HCT116 (cell line): ENCODE measurements around the gene TSHZ1. TPM values are rescaled to one million over a fixed set of nuclear protein-coding genes. Genes with fewer than 3 reads are reported as not detected.

Experiments
- ATAC-seq: fragments of 200-7000 bp; cut with Tn5 transposase; 2 replicates; pipeline ENCODE4 v1.9.1; 2020; ENCODE audit warnings: mild to moderate bottlenecking, moderate library complexity
- BruUV-seq: library from RNA; stranded (reverse); fragments of 400-500 nt; replicated peaks from 2 replicates; lab custom pipeline; 2021; lab: Mats Ljungman, UMichigan
- CTCF ChIA-PET: fragments of 300-600 bp; sonication (Branson Sonifier 250); formaldehyde crosslinking; loops from one replicate; lab custom pipeline; 2021; ENCODE audit warnings: antibody characterized with exemption; lab: Charles Lee
- POLR2A ChIA-PET: fragments of 300-600, 350-600 bp; sonication (Branson Sonifier 250); formaldehyde crosslinking; loops from one replicate; lab custom pipeline; 2021; ENCODE audit warnings: antibody characterized with exemption; lab: Charles Lee
- RAD21 ChIA-PET, 2 experiments: fragments of 300-600 bp; sonication (Branson Sonifier 250); formaldehyde crosslinking; loops; one replicate each; lab custom pipeline; 2023; ENCODE audit warnings: low total read pairs in 2 of 2; ENCODE audit not compliant: uncharacterized antibody in 2 of 2, unreplicated experiment in 2 of 2, low non-redundant PET in 1 of 2; lab: Charles Lee
- DNase-seq: peaks from one replicate; pipeline ENCODE4 v3.0.0-alpha.2; 2010; ENCODE audit warnings: low read depth, low spot score
- H2AFZ ChIP-seq: fragments of 200-600 bp; shearing (Covaris generic), sonication (generic); 2 replicates; pipeline ENCODE4 v1.6.1; 2017; ENCODE audit warnings: low read depth, mixed run types, mixed read lengths, antibody characterized with exemption, low read length; ENCODE audit not compliant: poor library complexity, severe bottlenecking
- H3K27ac ChIP-seq: 2 replicates; pipeline ENCODE4 v1.5.1; 2012; ENCODE audit warnings: low read depth, low read length
- H3K27me3 ChIP-seq: fragments of 200-600 bp; sonication (generic); 2 replicates; pipeline ENCODE4 v1.6.1; 2016; ENCODE audit warnings: mixed run types, low read length, mixed read lengths; ENCODE audit not compliant: insufficient read depth
- H3K36me3 ChIP-seq, 2 experiments: fragments of 200-500 bp in 1 of 2; fragments of 200-600 bp in 1 of 2; sonication (Bioruptor generic) in 1 of 2; sonication (generic) in 1 of 2; 2 replicates each; pipeline versions ENCODE4 v1.5.1 to v1.6.1; 2014 to 2016; ENCODE audit warnings: low read length in 2 of 2, inconsistent platforms in 1 of 2, mixed read lengths in 1 of 2, mixed run types in 1 of 2; ENCODE audit not compliant: insufficient read depth in 2 of 2, control insufficient read depth in 1 of 2
- H3K4me1 ChIP-seq, 2 experiments: fragments of 200-600 bp in 1 of 2; sonication (generic) in 1 of 2; 2 replicates each; pipeline versions ENCODE4 v1.5.1 to v1.6.1; 2012 to 2017; ENCODE audit warnings: low read length in 2 of 2, inconsistent platforms in 1 of 2, mild to moderate bottlenecking in 1 of 2, mixed read lengths in 1 of 2, mixed run types in 1 of 2, moderate library complexity in 1 of 2; ENCODE audit not compliant: insufficient read depth in 2 of 2, control insufficient read depth in 1 of 2
- H3K4me2 ChIP-seq: fragments of 200-600 bp; sonication (generic); 2 replicates; pipeline ENCODE4 v1.6.1; 2017; ENCODE audit warnings: mixed run types, low read length, mixed read lengths
- H3K4me3 ChIP-seq, 2 experiments: fragments of 200-600 bp in 1 of 2; sonication (generic) in 1 of 2; replicated peaks in 1 of 2; 2 replicates each; pipeline ENCODE4 v1.5.1; 2011 to 2016; ENCODE audit warnings: low read length in 2 of 2, control low read depth in 1 of 2, low read depth in 1 of 2, mild to moderate bottlenecking in 1 of 2, mixed read lengths in 1 of 2, mixed run types in 1 of 2
- H3K79me2 ChIP-seq: fragments of 200-600 bp; sonication (generic); 2 replicates; pipeline ENCODE4 v1.6.1; 2017; ENCODE audit warnings: mild to moderate bottlenecking, mixed run types, low read length, moderate library complexity, mixed read lengths; ENCODE audit not compliant: insufficient read depth
- H3K9ac ChIP-seq: fragments of 200-600 bp; sonication (generic); 2 replicates; pipeline ENCODE4 v1.6.1; 2016; ENCODE audit warnings: low read length, mixed read lengths
- H3K9me2 ChIP-seq: fragments of 200-600 bp; sonication (generic), shearing (Covaris generic); 2 replicates; pipeline ENCODE4 v1.6.1; 2017; ENCODE audit warnings: mixed run types, mild to moderate bottlenecking, moderate library complexity; ENCODE audit not compliant: insufficient read depth
- H3K9me3 ChIP-seq, 2 experiments: fragments of 200-500 bp in 1 of 2; fragments of 200-600 bp in 1 of 2; sonication (Bioruptor generic) in 1 of 2; sonication (generic) in 1 of 2; 2 replicates each; pipeline ENCODE4 v1.6.1; 2014 to 2017; ENCODE audit warnings: low read length in 2 of 2, mixed read lengths in 2 of 2, inconsistent platforms in 1 of 2, low read depth in 1 of 2, mild to moderate bottlenecking in 1 of 2, mixed run types in 1 of 2, moderate library complexity in 1 of 2; ENCODE audit not compliant: control insufficient read depth in 1 of 2, insufficient read depth in 1 of 2
- H4K20me1 ChIP-seq: fragments of 200-600 bp; sonication (generic), shearing (Covaris generic); 2 replicates; pipeline ENCODE4 v1.6.1; 2017; ENCODE audit warnings: mixed run types, mild to moderate bottlenecking, moderate library complexity; ENCODE audit not compliant: insufficient read depth
- ATF3 ChIP-seq: IDR thresholded peaks from 2 replicates; pipeline ENCODE4 v1.6.1; 2012
- CBX3 ChIP-seq: IDR thresholded peaks from 2 replicates; pipeline ENCODE4 v1.6.1; 2012; ENCODE audit warnings: low read depth
- CEBPB ChIP-seq: IDR thresholded peaks from 2 replicates; pipeline ENCODE4 v1.6.1; 2012; ENCODE audit warnings: low read depth
- EZH2phosphoT487 ChIP-seq: fragments of 200-600 bp; IDR thresholded peaks from 2 replicates; pipeline ENCODE4 v1.6.1; 2018; ENCODE audit warnings: antibody characterized with exemption, borderline replicate concordance
- FOSL1 ChIP-seq: IDR thresholded peaks from 2 replicates; pipeline ENCODE4 v1.6.1; 2012; ENCODE audit warnings: low read depth
- JUND ChIP-seq: IDR thresholded peaks from 2 replicates; pipeline ENCODE4 v1.6.1; 2012
- MAX ChIP-seq: IDR thresholded peaks from 2 replicates; pipeline ENCODE4 v1.6.1; 2012
- POLR2A ChIP-seq: IDR thresholded peaks from 2 replicates; pipeline ENCODE4 v1.7.0; 2011; ENCODE audit warnings: borderline replicate concordance; ENCODE audit not compliant: insufficient read depth, insufficient read length; ENCODE audit errors: extremely low read depth
- POLR2AphosphoS5 ChIP-seq: IDR thresholded peaks from 2 replicates; pipeline ENCODE4 v1.6.1; 2011; ENCODE audit warnings: mild to moderate bottlenecking, low read depth, low read length, moderate library complexity
- RAD21 ChIP-seq: IDR thresholded peaks from 2 replicates; pipeline ENCODE4 v1.6.1; 2012; ENCODE audit warnings: low read depth, mild to moderate bottlenecking
- SP1 ChIP-seq: IDR thresholded peaks from 2 replicates; pipeline ENCODE4 v1.6.1; 2012; ENCODE audit warnings: low read depth
- SRF ChIP-seq: IDR thresholded peaks from 2 replicates; pipeline ENCODE4 v1.6.1; 2012; ENCODE audit warnings: low read depth
- TCF7L2 ChIP-seq: IDR thresholded peaks from 2 replicates; pipeline ENCODE4 v1.7.0; 2011; ENCODE audit warnings: borderline replicate concordance, inconsistent platforms; ENCODE audit not compliant: insufficient read depth, insufficient read length; ENCODE audit errors: extremely low read depth
- YY1 ChIP-seq: IDR thresholded peaks from 2 replicates; pipeline ENCODE4 v1.6.1; 2011; ENCODE audit warnings: low read length, low read depth, moderate library complexity, mild to moderate bottlenecking; ENCODE audit not compliant: insufficient replicate concordance; ENCODE audit errors: extremely low read depth
- ZBTB33 ChIP-seq: IDR thresholded peaks from 2 replicates; pipeline ENCODE4 v1.6.1; 2011; ENCODE audit warnings: mild to moderate bottlenecking, low read length, moderate library complexity; ENCODE audit not compliant: insufficient replicate concordance; ENCODE audit errors: extremely low read depth
- ZFX ChIP-seq: fragments of 450-650 bp; IDR thresholded peaks from 2 replicates; pipeline ENCODE4 v1.6.1; 2017
- intact Hi-C: fragments of 100-400 bp; cut with micrococcal nuclease; formaldehyde crosslinking; loops from 2 replicates; pipeline ENCODE4 v1.10.0; 2022
- total RNA-seq: library from RNA; stranded (reverse); gene quantifications from one replicate; pipeline ENCODE4 v1.2.1, GENCODE V29; 2021; ENCODE audit not compliant: unreplicated experiment

TSHZ1 gene
- total RNA-seq, 1 experiment from 2014 or later, result 5.7 TPM

GRCh38 chr18:75264195-75264594 lies 53.6 kb downstream of the TSHZ1 start:
- TF ChIP-seq TCF7L2 (no peak), ZFX (no peak), FOSL1 (no peak), CEBPB (no peak), SP1 (no peak), ATF3 (no peak), ZBTB33 (no peak), CBX3 (no peak), POLR2A (no peak), POLR2AphosphoS5 (no peak), SRF (no peak), EZH2phosphoT487 (no peak), JUND (no peak), YY1 (no peak), MAX (no peak), RAD21 (no peak)
- H3K4me2 ChIP-seq, result no peak overlapping the region
- CTCF ChIA-PET, result no interaction called here
- no peak for ATAC-seq
- no peaks in the 10 kb centered on the region for H3K27me3 ChIP-seq
- no peaks in the 10 kb centered on the region for H3K9me3 ChIP-seq
- H3K79me2 ChIP-seq, result no peaks in the 10 kb centered on the region
- no peak overlapping the region for H3K4me3 ChIP-seq
- no TSS peak for BruUV-seq
- H4K20me1 ChIP-seq, result no peaks in the 10 kb centered on the region
- intact Hi-C loops, result no loop called here
- H3K9ac ChIP-seq, result no peak overlapping the region
- no peaks in the 10 kb centered on the region for H3K4me1 ChIP-seq
- POLR2A ChIA-PET, result no interaction called here
- H3K36me3 ChIP-seq, result no peaks in the 10 kb centered on the region
- H2AFZ ChIP-seq, result no peak overlapping the region
- H3K9me2 ChIP-seq, result no peaks in the 10 kb centered on the region
- H3K27ac ChIP-seq, result no peak overlapping the region
- RAD21 ChIA-PET, result no interaction called here
- no peak for DNase-seq
